Measurements from ENCODE around the gene KLHL41. TPM values are rescaled to one million over a fixed set of nuclear protein-coding genes. Genes with fewer than 3 reads are reported as not detected.

KLHL41 gene
- 1.8 and 2.0 TPM in 2 replicates for total RNA-seq
- 0.34 and 0.67 TPM in 2 replicates for polyA plus RNA-seq

DNA sequence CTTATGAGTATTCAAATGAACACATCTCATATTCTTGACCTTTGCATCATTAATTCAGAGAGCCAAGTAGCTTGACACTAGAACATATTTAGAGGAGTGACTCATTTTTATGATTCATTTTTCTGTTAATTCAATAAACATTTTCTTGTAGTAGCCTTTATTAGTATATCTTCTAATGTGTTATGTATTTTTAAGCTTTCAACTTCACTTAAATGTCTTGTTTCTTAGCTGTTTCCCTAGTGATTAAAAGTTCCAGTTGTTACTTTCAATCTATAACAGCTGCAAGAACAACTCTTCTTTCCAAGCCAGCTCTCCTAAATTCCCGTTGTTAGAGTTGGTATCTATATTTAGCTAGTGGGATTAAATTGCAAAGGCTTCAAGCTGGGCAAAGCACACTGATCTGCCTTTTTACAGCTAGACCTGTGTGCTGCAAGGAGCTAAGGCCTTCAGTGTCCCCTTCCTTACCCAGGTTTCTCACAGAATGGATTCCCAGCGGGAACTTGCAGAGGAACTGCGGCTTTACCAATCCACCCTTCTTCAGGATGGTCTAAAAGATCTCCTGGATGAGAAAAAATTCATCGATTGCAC is at the start of gene KLHL41:
Gene KLHL41, plus strand, starts transcription at position 405 of the 588 bp plus-strand sequence. Its CDS starts 77 bp downstream, at position 482.
- Histone ChIP-seq H3K4me2 (peak within 1 kb of the TSS; percentile 8), H3K27ac (peak within 1 kb of the TSS; percentile 17), H2AFZ (no peak within 1 kb of the TSS), H3K9me3 (ENCODE audit: low read depth) (no peaks in the 10 kb centered on the region), H4K20me1 (ENCODE audit: insufficient read depth, poor library complexity, severe bottlenecking) (no peaks in the 10 kb centered on the region), H3K4me3 (no peak within 1 kb of the TSS), H3K27me3 (no peaks in the 10 kb centered on the region), H3K4me1 (ENCODE audit: insufficient read depth) (peaks cover 23% of the 10 kb centered on the region), H3K36me3 (replicated peaks; ENCODE audit: insufficient read depth, low read depth) (no peaks in the 10 kb centered on the region), H3K9me2 (replicated peaks; ENCODE audit: insufficient read depth) (no peaks in the 10 kb centered on the region), H3K79me2 (no peaks in the 10 kb centered on the region)
- no peak for DNase-seq (ENCODE audit: low spot score)
- 73% methylated on average over 4 of the region's 4 CpGs for WGBS (ENCODE audit: low lambda C conversion rate, missing lambda C conversion rate)
- TF ChIP-seq, protein P1, sequence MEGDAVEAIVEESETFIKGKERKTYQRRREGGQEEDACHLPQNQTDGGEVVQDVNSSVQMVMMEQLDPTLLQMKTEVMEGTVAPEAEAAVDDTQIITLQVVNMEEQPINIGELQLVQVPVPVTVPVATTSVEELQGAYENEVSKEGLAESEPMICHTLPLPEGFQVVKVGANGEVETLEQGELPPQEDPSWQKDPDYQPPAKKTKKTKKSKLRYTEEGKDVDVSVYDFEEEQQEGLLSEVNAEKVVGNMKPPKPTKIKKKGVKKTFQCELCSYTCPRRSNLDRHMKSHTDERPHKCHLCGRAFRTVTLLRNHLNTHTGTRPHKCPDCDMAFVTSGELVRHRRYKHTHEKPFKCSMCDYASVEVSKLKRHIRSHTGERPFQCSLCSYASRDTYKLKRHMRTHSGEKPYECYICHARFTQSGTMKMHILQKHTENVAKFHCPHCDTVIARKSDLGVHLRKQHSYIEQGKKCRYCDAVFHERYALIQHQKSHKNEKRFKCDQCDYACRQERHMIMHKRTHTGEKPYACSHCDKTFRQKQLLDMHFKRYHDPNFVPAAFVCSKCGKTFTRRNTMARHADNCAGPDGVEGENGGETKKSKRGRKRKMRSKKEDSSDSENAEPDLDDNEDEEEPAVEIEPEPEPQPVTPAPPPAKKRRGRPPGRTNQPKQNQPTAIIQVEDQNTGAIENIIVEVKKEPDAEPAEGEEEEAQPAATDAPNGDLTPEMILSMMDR (IDR thresholded peaks at IDR 0.05; ENCODE audit: poor library complexity): no peak
- TF ChIP-seq EZH2 (IDR thresholded peaks at IDR 0.05; ENCODE audit: borderline replicate concordance) (no peak), EZH2phosphoT487 (IDR thresholded peaks at IDR 0.05; ENCODE audit: low read depth, severe bottlenecking, unreplicated experiment) (no peak)

DNA sequence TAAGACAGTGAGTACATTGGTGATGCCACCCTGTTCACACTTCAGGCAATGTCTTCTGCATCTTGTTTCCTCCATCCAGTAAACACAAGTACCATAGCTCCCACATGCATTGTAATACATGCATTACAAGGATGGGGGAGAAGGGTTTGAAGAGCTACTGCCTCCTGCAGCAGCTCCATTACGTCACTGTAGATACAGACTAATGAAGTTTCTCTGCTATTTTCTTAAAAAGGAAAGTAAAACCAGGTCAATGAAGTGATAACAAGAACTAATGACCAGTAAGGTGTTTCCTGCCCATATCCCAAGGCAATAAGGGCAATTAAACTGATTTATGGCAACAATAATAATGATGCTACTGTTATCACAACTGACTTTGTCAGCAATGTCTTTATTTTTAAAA is 48.4 kb upstream of the KLHL41 start:
- DNase-seq (ENCODE audit: low spot score): no peak
- Histone ChIP-seq H3K36me3 (replicated peaks; ENCODE audit: insufficient read depth, low read depth) (no peaks in the 10 kb centered on the region), H3K9me3 (ENCODE audit: low read depth) (no peaks in the 10 kb centered on the region), H3K79me2 (no peaks in the 10 kb centered on the region), H2AFZ (no peak overlapping the region), H3K9me2 (replicated peaks; ENCODE audit: insufficient read depth) (no peaks in the 10 kb centered on the region), H3K4me3 (no peak overlapping the region), H3K27ac (no peak overlapping the region), H3K4me2 (no peak overlapping the region), H4K20me1 (ENCODE audit: insufficient read depth, poor library complexity, severe bottlenecking) (no peaks in the 10 kb centered on the region), H3K4me1 (ENCODE audit: insufficient read depth) (no peaks in the 10 kb centered on the region), H3K27me3 (no peaks in the 10 kb centered on the region)
- TF ChIP-seq EZH2phosphoT487 (IDR thresholded peaks at IDR 0.05; ENCODE audit: low read depth, severe bottlenecking, unreplicated experiment): no peak
- WGBS (ENCODE audit: low lambda C conversion rate, missing lambda C conversion rate): 95% methylated on average over 1 of the region's 1 CpG

DNA sequence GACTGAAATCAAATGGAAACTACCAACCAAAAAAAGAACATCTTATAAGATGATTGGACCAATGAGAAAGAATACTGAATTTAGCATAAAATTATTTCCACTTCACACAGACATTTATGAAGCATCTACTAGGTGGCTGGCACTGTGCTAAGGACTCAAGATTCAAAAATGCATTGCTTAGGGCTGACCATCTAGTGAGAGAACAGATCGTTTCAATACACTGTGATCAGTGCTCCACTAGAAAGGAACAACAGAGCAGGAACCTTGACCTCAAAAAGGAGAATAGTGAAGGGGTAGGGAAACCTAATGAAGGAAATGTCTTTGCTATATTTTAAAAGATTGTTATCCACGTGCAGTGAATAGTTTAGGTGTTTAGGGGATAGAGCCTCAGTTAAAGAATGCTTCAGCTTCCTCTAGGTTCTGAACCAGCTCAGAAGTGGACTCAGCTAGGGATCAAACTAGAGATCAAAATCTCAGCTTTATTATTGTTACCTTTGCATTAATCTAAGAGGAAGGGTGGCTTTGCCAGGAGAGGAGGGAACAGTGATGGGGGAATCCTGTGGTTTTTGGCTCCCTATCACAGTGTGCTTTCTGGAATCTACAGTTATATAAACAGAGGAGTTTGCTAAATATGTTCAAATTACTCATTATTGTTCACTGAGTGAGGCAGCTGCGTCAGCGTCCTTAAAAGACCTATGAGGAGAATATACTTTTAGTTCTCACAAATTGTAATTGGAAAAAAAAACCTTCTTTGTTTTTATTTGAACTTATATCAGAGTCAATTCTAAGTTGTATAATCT is 46.4 kb upstream of the KLHL41 start:
- Histone ChIP-seq H3K4me1 (ENCODE audit: insufficient read depth) (no peaks in the 10 kb centered on the region), H3K4me2 (no peak overlapping the region), H3K79me2 (no peaks in the 10 kb centered on the region), H3K27me3 (no peaks in the 10 kb centered on the region), H3K9me2 (replicated peaks; ENCODE audit: insufficient read depth) (no peaks in the 10 kb centered on the region), H2AFZ (no peak overlapping the region), H4K20me1 (ENCODE audit: insufficient read depth, poor library complexity, severe bottlenecking) (no peaks in the 10 kb centered on the region), H3K9me3 (ENCODE audit: low read depth) (no peaks in the 10 kb centered on the region), H3K36me3 (replicated peaks; ENCODE audit: insufficient read depth, low read depth) (no peaks in the 10 kb centered on the region), H3K4me3 (no peak overlapping the region), H3K27ac (no peak overlapping the region)
- WGBS (ENCODE audit: low lambda C conversion rate, missing lambda C conversion rate): 57% methylated on average over 4 of the region's 4 CpGs
- DNase-seq (ENCODE audit: low spot score): no peak
- TF ChIP-seq, protein P1 (IDR thresholded peaks at IDR 0.05; ENCODE audit: poor library complexity): no peak
- TF ChIP-seq EZH2phosphoT487 (IDR thresholded peaks at IDR 0.05; ENCODE audit: low read depth, severe bottlenecking, unreplicated experiment) (no peak), EZH2 (IDR thresholded peaks at IDR 0.05; ENCODE audit: borderline replicate concordance) (no peak)

DNA sequence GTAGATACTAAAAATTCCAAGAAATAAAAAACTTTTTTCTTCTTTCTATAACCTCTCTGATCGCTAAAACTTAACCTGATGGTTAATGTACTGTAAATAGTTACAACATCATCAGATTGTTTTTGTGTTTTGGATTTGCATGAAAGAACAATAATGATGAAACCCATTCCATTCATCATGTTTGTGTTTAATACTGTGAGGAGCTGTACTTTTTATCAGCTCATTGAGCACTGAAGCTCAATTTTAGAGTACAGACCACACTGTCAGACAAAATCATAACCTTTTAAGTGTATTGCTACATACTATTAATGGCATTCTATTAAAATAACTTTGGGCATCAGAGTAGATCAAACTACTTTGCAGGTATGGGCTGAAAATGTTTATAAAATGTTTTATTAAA is 45.0 kb upstream of the KLHL41 start:
- no peaks in the 10 kb centered on the region for H3K27me3 ChIP-seq
- no peak overlapping the region for H2AFZ ChIP-seq
- 94% methylated on average over 1 of the region's 1 CpG for WGBS (ENCODE audit: low lambda C conversion rate, missing lambda C conversion rate)
- H3K4me1 ChIP-seq (ENCODE audit: insufficient read depth): no peaks in the 10 kb centered on the region
- H3K27ac ChIP-seq: no peak overlapping the region
- H3K9me3 ChIP-seq (ENCODE audit: low read depth): no peaks in the 10 kb centered on the region
- no peaks in the 10 kb centered on the region for H3K79me2 ChIP-seq
- H3K4me2 ChIP-seq: no peak overlapping the region
- H3K9me2 ChIP-seq (replicated peaks; ENCODE audit: insufficient read depth): no peaks in the 10 kb centered on the region
- no peaks in the 10 kb centered on the region for H4K20me1 ChIP-seq (ENCODE audit: insufficient read depth, poor library complexity, severe bottlenecking)
- no peak for DNase-seq (ENCODE audit: low spot score)
- H3K4me3 ChIP-seq: no peak overlapping the region
- no peaks in the 10 kb centered on the region for H3K36me3 ChIP-seq (replicated peaks; ENCODE audit: insufficient read depth, low read depth)
- TF ChIP-seq, protein P1 (IDR thresholded peaks at IDR 0.05; ENCODE audit: poor library complexity): no peak
- TF ChIP-seq EZH2phosphoT487 (IDR thresholded peaks at IDR 0.05; ENCODE audit: low read depth, severe bottlenecking, unreplicated experiment) (no peak), EZH2 (IDR thresholded peaks at IDR 0.05; ENCODE audit: borderline replicate concordance) (no peak)
